Aorta (tissue), 5 donors: ENCODE data around the gene GEN1. TPM values are rescaled to one million over a fixed set of nuclear protein-coding genes. Genes with fewer than 3 reads are reported as not detected.
A peak's percentile ranks its signal among the peaks of the same experiment; 100 is the strongest.

Experiments used
- ATAC-seq: fragments of 200-7000 bp; cut with Tn5 transposase; one replicate; pipeline ENCODE4 v1.9.1; 2022; ENCODE audit warnings: moderate library complexity; ENCODE audit not compliant: low FRiP score
- DNase-seq, 2 donors: peaks; one replicate each; pipeline ENCODE4 v3.0.0-alpha.2; 2020
- H3K27ac ChIP-seq, 2 donors: one replicate each; pipeline ENCODE4 v1.5.1; 2013; ENCODE audit warnings: low read length in 2 of 2, mild to moderate bottlenecking in 2 of 2, moderate library complexity in 2 of 2, control low read depth in 1 of 2, inconsistent platforms in 1 of 2, low read depth in 1 of 2
- H3K27me3 ChIP-seq, 2 donors: one replicate each; pipeline ENCODE4 v1.6.1; 2013; ENCODE audit warnings: control low read depth in 1 of 2, low read length in 1 of 2, mild to moderate bottlenecking in 1 of 2, moderate library complexity in 1 of 2; ENCODE audit not compliant: insufficient read depth in 2 of 2, control insufficient read depth in 1 of 2
- H3K36me3 ChIP-seq, 2 donors: one replicate each; pipeline ENCODE4 v1.6.1; 2013; ENCODE audit warnings: control low read depth in 1 of 2, low read length in 1 of 2, mild to moderate bottlenecking in 1 of 2; ENCODE audit not compliant: insufficient read depth in 2 of 2, control insufficient read depth in 1 of 2
- H3K4me1 ChIP-seq, 2 donors: one replicate each; pipeline ENCODE4 v1.6.1; 2013; ENCODE audit warnings: low read length in 2 of 2, control low read depth in 1 of 2, mild to moderate bottlenecking in 1 of 2, moderate library complexity in 1 of 2; ENCODE audit not compliant: insufficient read depth in 2 of 2, control insufficient read depth in 1 of 2
- H3K4me3 ChIP-seq, 2 donors: one replicate each; pipeline ENCODE4 v1.5.1; 2013; ENCODE audit warnings: low read length in 2 of 2, control low read depth in 1 of 2, mild to moderate bottlenecking in 1 of 2
- H3K9me3 ChIP-seq: one replicate; pipeline ENCODE4 v1.6.1; 2013; ENCODE audit warnings: mild to moderate bottlenecking, low read length; ENCODE audit not compliant: control insufficient read depth
- WGBS, 2 donors: extraction: QIAGEN DNeasy Blood & Tissue Kit; methylation state at CpG; one replicate each; pipeline ENCODE4 v1.1.7; 2013; 5-methylcytosine and 5-hydroxymethylcytosine counted together
- intact Hi-C, 2 donors: fragments of 100-400 bp; cut with DNase I; formaldehyde crosslinking; loops; one replicate each; pipeline versions ENCODE4 v1.14.2 to v1.15.0; 2022
- polyA plus RNA-seq, 2 donors: library from polyadenylated mRNA; stranded (reverse); fragments of 200-250 nt; gene quantifications; one replicate each; pipeline ENCODE4 v1.2.3, GENCODE V29; 2013
- total RNA-seq, 2 donors: library from RNA; stranded (reverse); fragmentation: NEBNext Ultra II Directional; extraction: Animal tissue kit (Norgen Biotek cat#: 25700); gene quantifications; one replicate each; pipeline ENCODE4 v1.2.1, GENCODE V29; 2021
- donor health status: healthy with polysubstance abuse.
- donor health status: Bipolar disorder and iron deficiency.
- donor health status: DM: no; HTN: no; CAD: no.
- donor health status: DM: no; HTN: no; CAD: no.
- donor health status: DM: yes; HTN: yes; CAD: no.

Gene GEN1
- total and polyA plus RNA-seq, 4 donors = 1.2 to 5.5 (median 2.5) TPM

GRCh38 chr2:17805717-17806363, 51.9 kb downstream of the GEN1 start:
- 89 to 95% methylated on average over 8 of the region's 8 CpGs for WGBS, 2 donors
- H3K36me3 ChIP-seq = no peaks in the 10 kb centered on the region
- no peaks in the 10 kb centered on the region for H3K9me3 ChIP-seq
- no peak for ATAC-seq
- H3K4me3 ChIP-seq = no peak overlapping the region
- H3K4me1 ChIP-seq = no peaks in the 10 kb centered on the region
- no peaks in the 10 kb centered on the region for H3K27me3 ChIP-seq
- intact Hi-C loops = no loop called here
- H3K27ac ChIP-seq = no peak overlapping the region
- no peak for DNase-seq

DNA sequence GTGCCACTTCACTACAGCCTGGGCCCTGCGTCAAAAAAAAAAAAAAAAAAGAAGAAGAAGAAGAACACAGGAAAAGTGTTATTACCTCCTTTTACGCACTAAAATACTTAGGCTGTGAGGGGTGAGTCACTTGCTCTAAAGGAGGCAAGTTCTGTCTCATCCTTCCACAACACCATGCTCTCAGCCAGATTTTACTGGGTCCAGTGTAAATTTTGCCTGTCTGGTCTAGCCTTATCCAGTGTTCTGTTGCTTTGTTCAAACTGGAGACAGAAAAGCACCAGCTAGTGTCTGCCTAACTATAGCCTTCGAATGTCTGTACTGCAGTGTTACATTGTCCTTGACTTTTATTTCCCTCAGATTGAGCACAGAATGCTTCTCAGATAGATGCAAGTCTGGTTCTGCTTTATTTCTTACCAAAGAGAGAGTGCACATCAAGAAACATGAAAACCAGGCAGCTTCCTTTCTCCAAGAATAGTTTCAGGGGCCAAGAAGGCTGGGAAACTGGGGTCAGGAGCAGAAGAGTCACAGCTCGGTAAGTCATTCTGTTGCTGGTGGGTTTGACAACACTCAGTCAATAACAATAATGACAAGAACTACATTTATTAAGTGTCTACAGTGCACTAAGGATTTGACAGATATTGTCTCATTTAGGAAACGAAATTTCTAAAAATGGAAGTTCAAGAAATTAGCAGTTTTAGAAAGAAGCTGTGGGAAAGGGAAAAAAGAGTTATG, 59.2 kb downstream of the GEN1 start:
- Histone ChIP-seq H3K36me3 (no peaks in the 10 kb centered on the region), H3K27ac (peak overlapping the region in 1 of 2 donors; percentile 15), H3K4me1 (no peaks in the 10 kb centered on the region), H3K4me3 (no peak overlapping the region), H3K27me3 (no peaks in the 10 kb centered on the region), H3K9me3 (no peaks in the 10 kb centered on the region)
- peak; percentile 34 for ATAC-seq
- intact Hi-C loops = no loop called here
- WGBS, 2 donors = 52 to 60% methylated on average over 5 of the region's 5 CpGs
- DNase-seq = no peak

DNA sequence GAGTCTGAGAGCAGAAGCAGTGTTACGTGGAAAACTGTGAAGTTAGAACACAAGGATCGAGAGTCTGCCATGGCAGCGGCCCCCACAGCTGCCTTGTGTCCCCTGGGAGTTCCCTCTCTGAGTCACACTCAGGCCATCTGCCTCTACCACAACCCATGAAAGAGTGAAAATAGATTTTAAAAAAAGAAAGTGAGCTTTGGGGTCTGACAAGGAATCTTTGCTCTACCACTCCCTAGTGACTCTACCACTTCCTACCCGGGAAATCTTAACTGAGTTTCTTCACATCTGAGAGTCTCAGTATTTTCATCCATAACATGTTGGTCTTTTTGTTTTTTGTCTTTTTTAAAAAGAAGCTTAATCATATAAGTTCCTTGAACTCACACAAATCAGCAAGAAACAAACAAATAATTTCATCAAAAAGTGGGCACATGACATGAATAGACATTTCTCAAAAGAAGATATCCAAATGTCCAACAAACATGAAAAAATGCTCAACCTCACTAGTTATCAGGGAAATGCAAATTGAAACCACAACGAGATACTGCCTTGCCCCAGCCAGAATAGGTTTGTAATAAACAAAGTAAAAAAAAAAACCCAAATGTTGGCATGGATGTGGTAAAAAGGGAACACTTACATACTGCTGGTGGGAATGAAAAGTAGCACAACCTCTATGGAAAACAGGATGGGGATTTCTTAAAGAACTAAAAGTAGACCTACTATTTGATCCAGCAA, 60.0 kb downstream of the GEN1 start:
- Histone ChIP-seq H3K4me3 (no peak overlapping the region), H3K27ac (peak overlapping the region in 1 of 2 donors; percentile 15), H3K4me1 (no peaks in the 10 kb centered on the region), H3K36me3 (no peaks in the 10 kb centered on the region), H3K27me3 (no peaks in the 10 kb centered on the region), H3K9me3 (no peaks in the 10 kb centered on the region)
- peak in 1 of 2 donors; percentile 66 for DNase-seq
- ATAC-seq = no peak
- 35 to 37% methylated on average over 5 of the region's 5 CpGs for WGBS, 2 donors
- intact Hi-C loops = no loop called here

DNA sequence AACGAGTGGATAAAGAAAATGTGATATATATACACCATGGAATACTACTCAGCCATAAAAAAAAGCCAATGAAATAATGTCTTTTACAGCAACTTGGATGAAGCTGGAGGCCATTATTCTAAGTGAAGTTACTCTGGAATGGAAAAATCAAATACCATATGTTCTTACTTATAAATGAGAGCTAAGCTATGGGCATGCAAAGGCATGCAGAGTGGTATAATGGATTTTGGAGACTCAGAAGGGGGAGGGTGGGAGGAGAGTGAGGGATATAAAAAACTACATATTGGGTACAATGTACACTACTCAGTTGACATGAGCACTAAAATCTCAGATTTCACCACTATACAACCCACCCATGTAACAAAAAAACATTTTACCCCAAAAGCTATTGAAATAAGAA, 60.7 kb downstream of the GEN1 start:
- no peaks in the 10 kb centered on the region for H3K36me3 ChIP-seq
- no peak for ATAC-seq
- H3K27ac ChIP-seq = no peak overlapping the region
- no peaks in the 10 kb centered on the region for H3K4me1 ChIP-seq
- intact Hi-C loops = no loop called here
- no peak overlapping the region for H3K4me3 ChIP-seq
- no peaks in the 10 kb centered on the region for H3K9me3 ChIP-seq
- H3K27me3 ChIP-seq = no peaks in the 10 kb centered on the region
- DNase-seq = no peak
- WGBS, 2 donors = 93 to 100% methylated on average over 1 of the region's 1 CpG

DNA sequence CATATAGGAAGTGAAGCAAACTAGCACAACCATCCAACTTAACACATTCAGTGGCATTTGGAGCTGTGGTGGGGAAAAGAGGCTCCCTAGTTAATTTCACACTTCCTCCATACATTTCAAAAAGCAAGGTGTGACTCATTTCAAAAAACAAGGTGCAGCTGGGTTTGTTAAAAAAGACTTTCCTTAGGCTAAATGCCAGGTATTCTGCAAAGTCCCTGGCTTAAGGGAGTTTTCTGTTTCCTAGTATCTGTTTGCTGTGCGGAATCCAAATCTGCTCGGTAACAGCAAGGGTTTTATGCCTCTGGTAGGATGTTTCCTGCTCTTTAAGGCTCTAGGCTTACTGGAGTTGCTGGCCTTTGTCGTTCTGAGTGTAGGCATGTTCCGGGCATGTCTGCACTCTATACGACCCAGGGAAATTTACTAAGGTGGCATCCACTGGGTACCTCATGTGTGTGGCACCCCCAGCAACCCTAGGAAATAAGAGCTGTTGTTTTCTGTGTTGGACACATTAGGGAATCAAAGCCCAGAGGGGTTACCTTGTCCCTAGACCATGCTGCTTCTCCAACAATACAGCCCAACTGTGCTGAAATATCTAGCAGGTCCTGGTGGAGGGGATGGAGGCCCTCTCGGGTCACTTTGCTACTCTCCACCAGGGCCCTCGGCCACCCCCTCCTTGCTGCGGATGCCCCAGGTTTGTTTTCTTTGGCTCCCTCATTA, 61.7 kb downstream of the GEN1 start:
- 88% methylated on average over 8 of the region's 8 CpGs for WGBS, 2 donors
- H3K27me3 ChIP-seq = no peaks in the 10 kb centered on the region
- intact Hi-C loops = no loop called here

GRCh38 chr2:17816396-17817245, 62.7 kb downstream of the GEN1 start, which contains the start of gene MSGN1:
TSS of gene MSGN1 (plus strand) at chr2:17816460. CDS start at chr2:17816519, 59 bp downstream.
- Histone ChIP-seq H3K9me3 (no peaks in the 10 kb centered on the region), H3K4me3 (no peak within 1 kb of the TSS), H3K4me1 (peaks cover 4% of the 10 kb centered on the region in 2 donors), H3K27ac (no peak within 1 kb of the TSS), H3K27me3 (no peaks in the 10 kb centered on the region), H3K36me3 (no peaks in the 10 kb centered on the region)
- ATAC-seq (no peak), DNase-seq (no peak)
- intact Hi-C loops = no loop called here
- 92 to 95% methylated on average over 26 of the region's 26 CpGs for WGBS, 2 donors

More for the DNA sequence above, 61.7 kb downstream of the GEN1 start:
- Histone ChIP-seq H3K36me3 (no peaks in the 10 kb centered on the region), H3K27ac (no peak overlapping the region), H3K4me3 (no peak overlapping the region), H3K4me1 (no peaks in the 10 kb centered on the region), H3K9me3 (no peaks in the 10 kb centered on the region)
- DNase-seq (no peak), ATAC-seq (no peak)

DNA sequence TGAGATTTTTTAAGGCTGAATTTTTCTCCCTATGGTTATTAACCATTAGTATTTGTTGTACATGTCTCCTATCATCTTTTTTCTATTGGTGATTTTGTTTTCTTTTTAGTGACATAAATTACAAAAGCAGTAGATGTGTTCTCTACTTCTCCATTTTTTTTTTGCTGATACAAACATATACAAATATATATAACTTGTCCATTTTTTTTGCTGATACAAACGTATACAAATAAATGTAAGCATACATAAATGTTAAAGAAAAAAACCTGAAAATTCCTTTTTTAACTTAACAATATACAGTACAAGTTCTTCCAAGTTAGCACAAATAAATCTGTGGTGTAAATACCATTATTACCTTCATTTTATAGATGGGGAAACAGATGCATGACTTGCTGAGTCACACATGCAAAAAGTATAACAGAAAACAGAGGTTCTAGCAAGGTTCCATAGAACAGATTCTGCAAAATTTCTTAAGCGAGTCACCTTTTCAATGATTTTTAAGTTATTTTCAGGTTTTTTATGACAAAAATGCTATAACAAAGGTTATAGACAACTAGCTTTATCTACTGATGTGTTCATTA, 64.4 kb downstream of the GEN1 start:
- H3K4me1 ChIP-seq = peaks cover 4 to 14% of the 10 kb centered on the region in 2 donors
- no peaks in the 10 kb centered on the region for H3K36me3 ChIP-seq
- no peak overlapping the region for H3K27ac ChIP-seq
- intact Hi-C loops = no loop called here
- WGBS, 2 donors = 90 to 95% methylated on average over 2 of the region's 2 CpGs
- no peak for ATAC-seq
- H3K9me3 ChIP-seq = no peaks in the 10 kb centered on the region
- no peak overlapping the region for H3K4me3 ChIP-seq
- no peak for DNase-seq
- no peaks in the 10 kb centered on the region for H3K27me3 ChIP-seq
